K562 (cell line): ENCODE measurements around the gene TMEM87A. TPM values are rescaled to one million over a fixed set of nuclear protein-coding genes. Genes with fewer than 3 reads are reported as not detected.

Experiments used
- ATAC-seq: fragments of 200-7000 bp; cut with Tn5 transposase; 3 replicates; pipeline ENCODE4 v1.9.1; 2020; ENCODE audit warnings: moderate library complexity
- BruUV-seq: library from RNA; stranded (reverse); fragments of 400-500 nt; replicated peaks from 2 replicates; lab custom pipeline; 2021; lab: Mats Ljungman, UMichigan
- CTCF ChIA-PET: fragments of 300-600 bp; formaldehyde crosslinking; extraction: SDS; loops from one replicate; lab custom pipeline; 2021; ENCODE audit warnings: low intra/inter-chr PET ratio; lab: Yijun Ruan, JAX
- POLR2A ChIA-PET: fragments of 300-600, 350-650 bp; sonication (Branson Sonifier 250); formaldehyde crosslinking; extraction: SDS; loops from one replicate; lab custom pipeline; 2021; ENCODE audit warnings: antibody characterized with exemption, inconsistent platforms; lab: Yijun Ruan, JAX
- DNase-seq, 4 experiments: peaks; one replicate each; pipeline versions ENCODE4 v3.0.0 to v3.0.0-alpha.2; 2011 to 2018; ENCODE audit warnings: low spot score in 3 of 4, mixed read lengths in 3 of 4; ENCODE audit errors: extremely low read depth in 1 of 4
- FAIRE-seq: peaks from 2 replicates; lab custom pipeline; 2011; peaks lifted over from hg19 to GRCh38; lab: Jason Lieb, UNC
- H2AFZ ChIP-seq: 2 replicates; pipeline ENCODE4 v1.6.0; 2011; ENCODE audit warnings: low read depth, low read length, control low read depth, inconsistent platforms
- H3K27ac ChIP-seq: fragments of 200-600 bp; 3 replicates; pipeline ENCODE4 v1.8.0; 2011; ENCODE audit warnings: low read depth, mild to moderate bottlenecking, control low read depth, inconsistent platforms, low read length, moderate library complexity, mixed read lengths; ENCODE audit errors: extremely low read depth
- H3K27me3 ChIP-seq, 2 experiments: fragments of 300-600 bp in 1 of 2; 2 replicates in 1 of 2; 3 replicates in 1 of 2; pipeline versions ENCODE4 v1.6.0 to v1.8.0; 2011; ENCODE audit warnings: inconsistent platforms in 2 of 2, low read length in 2 of 2, mild to moderate bottlenecking in 1 of 2, mixed read lengths in 1 of 2, moderate library complexity in 1 of 2; ENCODE audit not compliant: control insufficient read depth in 2 of 2, insufficient read depth in 2 of 2
- H3K36me3 ChIP-seq: fragments of 300-600 bp; 3 replicates; pipeline ENCODE4 v1.8.0; 2011; ENCODE audit warnings: mild to moderate bottlenecking, low read length, inconsistent platforms; ENCODE audit not compliant: control insufficient read depth, insufficient read depth
- H3K4me1 ChIP-seq, 2 experiments: fragments of 200-600 bp in 1 of 2; replicated peaks in 1 of 2; 2 replicates in 1 of 2; 3 replicates in 1 of 2; pipeline versions ENCODE4 v1.5.1 to v1.8.0; 2011; ENCODE audit warnings: inconsistent platforms in 2 of 2, low read length in 2 of 2, mild to moderate bottlenecking in 1 of 2, mixed read lengths in 1 of 2, moderate library complexity in 1 of 2; ENCODE audit not compliant: control insufficient read depth in 2 of 2, insufficient read depth in 2 of 2
- H3K4me2 ChIP-seq: 2 replicates; pipeline ENCODE4 v1.6.1; 2011; ENCODE audit warnings: low read length, control low read depth, inconsistent platforms, mixed read lengths; ENCODE audit not compliant: insufficient read depth
- H3K4me3 ChIP-seq: fragments of 200-600 bp; sonication (generic), shearing (Covaris generic); 2 replicates; pipeline ENCODE4 v1.5.1; 2016; ENCODE audit warnings: control low read depth, inconsistent platforms
- H3K79me2 ChIP-seq: fragments of 200-600 bp; 3 replicates; pipeline ENCODE4 v1.8.0; 2011; ENCODE audit warnings: low read length, inconsistent platforms; ENCODE audit not compliant: control insufficient read depth, insufficient read depth
- H3K9ac ChIP-seq, 2 experiments: 2 replicates each; pipeline versions ENCODE4 v1.6.0 to v1.6.1; 2011; ENCODE audit warnings: low read depth in 2 of 2, low read length in 2 of 2, control low read depth in 1 of 2, inconsistent platforms in 1 of 2, mild to moderate bottlenecking in 1 of 2, mixed read lengths in 1 of 2; ENCODE audit not compliant: insufficient read depth in 1 of 2
- H3K9me1 ChIP-seq: one replicate; pipeline ENCODE4 v1.6.0; 2011; ENCODE audit warnings: inconsistent platforms, mild to moderate bottlenecking, low read length, moderate library complexity; ENCODE audit not compliant: control insufficient read depth, insufficient read depth
- H3K9me3 ChIP-seq: replicated peaks from 2 replicates; pipeline ENCODE4 v1.5.1; 2011; ENCODE audit warnings: low read depth, low read length, inconsistent platforms; ENCODE audit not compliant: control insufficient read depth, insufficient read depth
- H4K20me1 ChIP-seq: replicated peaks from 2 replicates; pipeline ENCODE4 v1.6.1; 2011; ENCODE audit warnings: low read length, inconsistent platforms, mixed read lengths; ENCODE audit not compliant: control insufficient read depth, insufficient read depth
- CTBP1 ChIP-seq: fragments of 450-650 bp; IDR thresholded peaks from 2 replicates; pipeline ENCODE4 v1.6.1; 2016; ENCODE audit warnings: borderline replicate concordance
- NFE2L1 ChIP-seq: fragments of 450-650 bp; IDR thresholded peaks from 2 replicates; pipeline ENCODE4 v1.6.1; 2016; ENCODE audit warnings: missing genetic modification characterization, low read depth, mild to moderate bottlenecking, missing compliant biosample characterization, moderate library complexity, borderline replicate concordance
- PHB2 ChIP-seq: fragments of 450-650 bp; IDR thresholded peaks from 2 replicates; pipeline ENCODE4 v1.6.1; 2017; ENCODE audit warnings: low read depth
- PML ChIP-seq: IDR thresholded peaks from 2 replicates; pipeline ENCODE4 v1.6.1; 2012; ENCODE audit warnings: low read length, inconsistent platforms
- WGBS: fragments of 100-300 bp; shearing (Covaris generic); methylation state at CpG from one replicate; pipeline ENCODE4 v1.1.6; 2016; ENCODE audit warnings: low coverage, mixed read lengths; ENCODE audit not compliant: insufficient coverage; ENCODE audit errors: missing lambda C conversion rate; 5-methylcytosine and 5-hydroxymethylcytosine counted together
- in situ Hi-C: fragments of 300-500 bp; cut with MboI; formaldehyde crosslinking; loops from 4 replicates; pipeline ENCODE4 v1.15.0; 2018; ENCODE audit warnings: inconsistent platforms, mixed read lengths
- intact Hi-C: fragments of 100-400 bp; cut with micrococcal nuclease; formaldehyde crosslinking; loops from 2 replicates; pipeline ENCODE4 v1.14.2; 2022
- polyA plus RNA-seq, 8 experiments: library from polyadenylated mRNA; depleted of rRNA in 4 of 8; stranded (reverse) in 5 of 8; unstranded in 3 of 8; fragments of >200 nt; fragmentation: Nextera tagmentation in 2 of 8; fragmentation: Illumina TruSeq in 1 of 8; extraction: Ambion mirVana in 2 of 8; extraction: Trizol in 1 of 8; gene quantifications; 2 replicates each; pipeline versions ENCODE4 v1.2.1 to v1.2.3, GENCODE V29; 2011 to 2014; ENCODE audit warnings: inconsistent platforms in 1 of 8, missing spikeins in 1 of 8
- total RNA-seq, 7 experiments: library from RNA; depleted of rRNA in 6 of 7; stranded (reverse); fragments of >200 nt in 6 of 7; fragmentation: Illumina TruSeq in 2 of 7; extraction: Trizol in 2 of 7; gene quantifications; 2 replicates each; pipeline versions ENCODE4 v1.2.1 to v1.2.3, GENCODE V29; 2011 to 2021; ENCODE audit warnings: low replicate concordance in 1 of 7
- TF ChIP-seq, protein P1 (sequence below), 2 experiments: fragments of 450-650 bp in 1 of 2; sonication (generic) in 1 of 2; formaldehyde crosslinking in 1 of 2; IDR thresholded peaks in 1 of 2; conservative IDR thresholded peaks in 1 of 2; 2 replicates each; pipeline versions ENCODE4 v1.6.1 to v1.8.1; 2016 to 2023; ENCODE audit warnings: mild to moderate bottlenecking in 2 of 2, moderate library complexity in 2 of 2, inconsistent platforms in 1 of 2, missing genetic modification reagents in 1 of 2
- TF ChIP-seq, protein P2 (sequence below): fragments of 450-650 bp; IDR thresholded peaks from 2 replicates; pipeline ENCODE4 v1.6.1; 2017; ENCODE audit warnings: antibody characterized with exemption
- TF ChIP-seq, protein P3 (sequence below): fragments of 250-450 bp; sonication (Bioruptor Pico); IDR thresholded peaks from 2 replicates; pipeline ENCODE4 v1.4.0; 2020; ENCODE audit warnings: mild to moderate bottlenecking, moderate library complexity

The TMEM87A gene
- total and polyA plus RNA-seq, 9 of the 15 experiments (the other 6 are each of a cell fraction or from before 2014, with no cell fraction given) = 16.6 to 43.3 (median 29.6) TPM

DNA sequence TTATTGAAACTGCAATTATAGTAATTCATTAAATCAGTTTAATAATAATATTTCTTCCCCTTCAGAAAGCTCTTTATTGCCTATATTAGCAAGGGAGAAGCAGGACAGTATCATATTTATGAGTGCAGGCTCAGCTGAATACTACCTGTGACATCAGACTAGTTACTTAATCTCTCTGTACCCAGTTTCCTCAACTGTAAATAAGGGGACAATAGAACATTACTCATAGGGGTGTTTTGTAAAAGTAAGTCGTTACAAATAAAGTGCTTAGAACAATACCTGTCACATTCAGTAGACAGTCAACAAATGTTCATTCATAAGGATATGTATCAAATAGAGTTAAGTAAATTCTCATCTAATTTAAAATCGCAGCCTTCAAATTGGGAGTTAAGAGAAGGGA is 53.0 kb downstream of the TMEM87A start:
- ATAC-seq (no peak), DNase-seq (no peak), FAIRE-seq (no peak)
- Histone ChIP-seq H3K9ac (no peak overlapping the region), H4K20me1 (no peaks in the 10 kb centered on the region), H3K36me3 (peaks cover 71% of the 10 kb centered on the region), H2AFZ (no peak overlapping the region), H3K9me3 (no peaks in the 10 kb centered on the region), H3K4me2 (no peak overlapping the region), H3K9me1 (no peaks in the 10 kb centered on the region), H3K4me3 (no peak overlapping the region), H3K27me3 (no peaks in the 10 kb centered on the region), H3K27ac (no peak overlapping the region), H3K4me1 (no peaks in the 10 kb centered on the region), H3K79me2 (no peaks in the 10 kb centered on the region)
- POLR2A ChIA-PET = interaction anchor here (0.6 to 1.1 kb wide), 3 partner anchors 8 to 53 kb away, joined by 3 to 7 read pairs (median 6); partner anchors contain the start of genes TMEM87A and VPS39
- no TSS peak for BruUV-seq
- in situ Hi-C loops (no loop called here), intact Hi-C loops (no loop called here)
- CTCF ChIA-PET = no interaction called here
- TF ChIP-seq NFE2L1 (no peak), PML (no peak), PHB2 (no peak), CTBP1 (no peak)
- TF ChIP-seq, protein P1, sequence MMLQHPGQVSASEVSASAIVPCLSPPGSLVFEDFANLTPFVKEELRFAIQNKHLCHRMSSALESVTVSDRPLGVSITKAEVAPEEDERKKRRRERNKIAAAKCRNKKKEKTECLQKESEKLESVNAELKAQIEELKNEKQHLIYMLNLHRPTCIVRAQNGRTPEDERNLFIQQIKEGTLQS (IDR thresholded peaks at IDR 0.05) = no peak
- TF ChIP-seq, protein P1 (CRISPR knock-in tag; conservative IDR thresholded peaks at IDR 0.05) = no peak
- TF ChIP-seq, protein P2, sequence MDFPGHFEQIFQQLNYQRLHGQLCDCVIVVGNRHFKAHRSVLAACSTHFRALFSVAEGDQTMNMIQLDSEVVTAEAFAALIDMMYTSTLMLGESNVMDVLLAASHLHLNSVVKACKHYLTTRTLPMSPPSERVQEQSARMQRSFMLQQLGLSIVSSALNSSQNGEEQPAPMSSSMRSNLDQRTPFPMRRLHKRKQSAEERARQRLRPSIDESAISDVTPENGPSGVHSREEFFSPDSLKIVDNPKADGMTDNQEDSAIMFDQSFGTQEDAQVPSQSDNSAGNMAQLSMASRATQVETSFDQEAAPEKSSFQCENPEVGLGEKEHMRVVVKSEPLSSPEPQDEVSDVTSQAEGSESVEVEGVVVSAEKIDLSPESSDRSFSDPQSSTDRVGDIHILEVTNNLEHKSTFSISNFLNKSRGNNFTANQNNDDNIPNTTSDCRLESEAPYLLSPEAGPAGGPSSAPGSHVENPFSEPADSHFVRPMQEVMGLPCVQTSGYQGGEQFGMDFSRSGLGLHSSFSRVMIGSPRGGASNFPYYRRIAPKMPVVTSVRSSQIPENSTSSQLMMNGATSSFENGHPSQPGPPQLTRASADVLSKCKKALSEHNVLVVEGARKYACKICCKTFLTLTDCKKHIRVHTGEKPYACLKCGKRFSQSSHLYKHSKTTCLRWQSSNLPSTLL = no peak
- TF ChIP-seq, protein P3, sequence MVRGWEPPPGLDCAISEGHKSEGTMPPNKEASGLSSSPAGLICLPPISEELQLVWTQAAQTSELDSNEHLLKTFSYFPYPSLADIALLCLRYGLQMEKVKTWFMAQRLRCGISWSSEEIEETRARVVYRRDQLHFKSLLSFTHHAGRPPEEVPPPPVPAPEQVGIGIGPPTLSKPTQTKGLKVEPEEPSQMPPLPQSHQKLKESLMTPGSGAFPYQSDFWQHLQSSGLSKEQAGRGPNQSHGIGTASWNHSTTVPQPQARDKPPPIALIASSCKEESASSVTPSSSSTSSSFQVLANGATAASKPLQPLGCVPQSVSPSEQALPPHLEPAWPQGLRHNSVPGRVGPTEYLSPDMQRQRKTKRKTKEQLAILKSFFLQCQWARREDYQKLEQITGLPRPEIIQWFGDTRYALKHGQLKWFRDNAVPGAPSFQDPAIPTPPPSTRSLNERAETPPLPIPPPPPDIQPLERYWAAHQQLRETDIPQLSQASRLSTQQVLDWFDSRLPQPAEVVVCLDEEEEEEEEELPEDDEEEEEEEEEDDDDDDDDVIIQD = no peak
- 50% methylated on average over 2 of the region's 2 CpGs for WGBS
